ENCODE results near the gene MSRB3.
A peak's percentile ranks its signal among the peaks of the same experiment; 100 is the strongest.
"Not testable (repeated sequence)": the region's sequence is repeated elsewhere in the genome, so short reads cannot be mapped to it uniquely, and the experiment has no call there.

MSRB3 gene

GRCh38 chr12:65308601-65309071 is 30.2 kb downstream of the MSRB3 start:
- no peak for TF ChIP-seq CTCF (conservative IDR thresholded peaks at IDR 0.05; ENCODE audit: low read depth, low read length)

GRCh38 chr12:65311260-65311659 is 32.8 kb downstream of the MSRB3 start:
- DNase-seq (ENCODE audit: low read depth) = no peak
- H3K4me3 ChIP-seq (ENCODE audit: low read depth, low read length) = no peak overlapping the region
- TF ChIP-seq CTCF (conservative IDR thresholded peaks at IDR 0.05; ENCODE audit: low read depth, low read length) = no peak

More at GRCh38 chr12:65308601-65309071, 30.2 kb downstream of the MSRB3 start:
- peak; percentile 52 for DNase-seq (ENCODE audit: low read depth)
- H3K4me3 ChIP-seq (ENCODE audit: low read depth, low read length) = no peak overlapping the region

GRCh38 chr12:65313719-65314317 is 35.3 kb downstream of the MSRB3 start:
- peak; percentile 58 for TF ChIP-seq CTCF (conservative IDR thresholded peaks at IDR 0.05; ENCODE audit: low read depth, low read length)
- peak; percentile 61 for DNase-seq (ENCODE audit: low read depth)
- H3K4me3 ChIP-seq (ENCODE audit: low read depth, low read length) = no peak overlapping the region

- H3K4me3 ChIP-seq (ENCODE audit: low read depth, low read length); DNase-seq (ENCODE audit: low read depth): not testable (repeated sequence)
Measured at GRCh38 chr12:65315238-65315637, 36.8 kb downstream of the MSRB3 start.

GRCh38 chr12:65318186-65318685 is 39.8 kb downstream of the MSRB3 start:
- H3K4me3 ChIP-seq (ENCODE audit: low read depth, low read length) = no peak overlapping the region
- no peak for DNase-seq (ENCODE audit: low read depth)
- TF ChIP-seq CTCF (conservative IDR thresholded peaks at IDR 0.05; ENCODE audit: low read depth, low read length) = no peak

GRCh38 chr12:65319688-65320200 is 41.3 kb downstream of the MSRB3 start:
- no peak for DNase-seq (ENCODE audit: low read depth)
- TF ChIP-seq CTCF (conservative IDR thresholded peaks at IDR 0.05; ENCODE audit: low read depth, low read length) = no peak
- no peak overlapping the region for H3K4me3 ChIP-seq (ENCODE audit: low read depth, low read length)

GRCh38 chr12:65323070-65323469 is 44.6 kb downstream of the MSRB3 start:
- DNase-seq (ENCODE audit: low read depth) = no peak
- TF ChIP-seq CTCF (conservative IDR thresholded peaks at IDR 0.05; ENCODE audit: low read depth, low read length) = no peak
- H3K4me3 ChIP-seq (ENCODE audit: low read depth, low read length) = no peak overlapping the region

Data from choroid plexus epithelial cell (primary cell).